ENCODE data around the gene EXOC1. TPM values are rescaled to one million over a fixed set of nuclear protein-coding genes. Genes with fewer than 3 reads are reported as not detected.
"Not testable (repeated sequence)": the region's sequence is repeated elsewhere in the genome, so short reads cannot be mapped to it uniquely, and the experiment has no call there.

EXOC1 gene
- total RNA-seq, 1 donor: 46.2 TPM

GRCh38 chr4:55834086-55834795 lies 19.2 kb upstream of the EXOC1 start:
- TF ChIP-seq CTCF (IDR thresholded peaks at IDR 0.05; ENCODE audit: insufficient read depth, low read depth, low read length): no peak
- DNase-seq (ENCODE audit: low read depth): no peak
- H3K4me3 ChIP-seq (ENCODE audit: low read depth, low read length): no peak overlapping the region

GRCh38 chr4:55837903-55838302 lies 15.5 kb upstream of the EXOC1 start:
- no peak for DNase-seq (ENCODE audit: low read depth)
- TF ChIP-seq CTCF (IDR thresholded peaks at IDR 0.05; ENCODE audit: insufficient read depth, low read depth, low read length): no peak
- no peak overlapping the region for H3K4me3 ChIP-seq (ENCODE audit: low read depth, low read length)

- no peak for TF ChIP-seq CTCF (IDR thresholded peaks at IDR 0.05; ENCODE audit: insufficient read depth, low read depth, low read length)
- H3K4me3 ChIP-seq (ENCODE audit: low read depth, low read length): no peak overlapping the region
- DNase-seq (ENCODE audit: low read depth): no peak
Measured at GRCh38 chr4:55838356-55838755, 15.1 kb upstream of the EXOC1 start.

- H3K4me3 ChIP-seq (ENCODE audit: low read depth, low read length): no peak overlapping the region
- no peak for TF ChIP-seq CTCF (IDR thresholded peaks at IDR 0.05; ENCODE audit: insufficient read depth, low read depth, low read length)
- no peak for DNase-seq (ENCODE audit: low read depth)
Measured at GRCh38 chr4:55838952-55839351, 14.5 kb upstream of the EXOC1 start.

GRCh38 chr4:55840956-55841355 lies 12.5 kb upstream of the EXOC1 start:
- no peak for DNase-seq (ENCODE audit: low read depth)
- no peak for TF ChIP-seq CTCF (IDR thresholded peaks at IDR 0.05; ENCODE audit: insufficient read depth, low read depth, low read length)
- no peak overlapping the region for H3K4me3 ChIP-seq (ENCODE audit: low read depth, low read length)

- DNase-seq (ENCODE audit: low read depth): not testable (repeated sequence)
- H3K4me3 ChIP-seq (ENCODE audit: low read depth, low read length): peak overlapping the region; percentile 33
Measured at GRCh38 chr4:55841373-55842239, 11.8 kb upstream of the EXOC1 start.

- DNase-seq (ENCODE audit: low read depth); H3K4me3 ChIP-seq (ENCODE audit: low read depth, low read length): not testable (repeated sequence)
Measured at GRCh38 chr4:55842312-55842711, 11.1 kb upstream of the EXOC1 start.

Data from fibroblast of villous mesenchyme (primary cell).